Epithelial cell of proximal tubule (primary cell): ENCODE measurements around the gene CLEC18A. TPM values are rescaled to one million over a fixed set of nuclear protein-coding genes. Genes with fewer than 3 reads are reported as not detected.
A peak's percentile ranks its signal among the peaks of the same experiment; 100 is the strongest.

Experiments used
- DNase-seq: peaks from one replicate; pipeline ENCODE4 v3.0.0-alpha.2; 2011; ENCODE audit warnings: low read depth
- H3K4me3 ChIP-seq: 2 replicates; pipeline ENCODE4 v1.5.1; 2011; ENCODE audit warnings: low read depth, mild to moderate bottlenecking, low read length
- CTCF ChIP-seq: conservative IDR thresholded peaks from 2 replicates; pipeline ENCODE4 v1.5.1; 2012; ENCODE audit warnings: low read depth, mild to moderate bottlenecking, low read length
- total RNA-seq: library from RNA; depleted of rRNA; stranded (reverse); fragments of >200 nt; gene quantifications from 2 replicates; pipeline ENCODE4 v1.2.3, GENCODE V29; 2015

The CLEC18A gene
- total RNA-seq, 1 donor from 2014 or later, result 0.58 TPM

GRCh38 chr16:69935740-69936139, 15.4 kb upstream of the CLEC18A start:
- no peak overlapping the region for H3K4me3 ChIP-seq
- TF ChIP-seq CTCF, result no peak
- no peak for DNase-seq

GRCh38 chr16:69936252-69936651, 14.9 kb upstream of the CLEC18A start:
- no peak for TF ChIP-seq CTCF
- no peak overlapping the region for H3K4me3 ChIP-seq
- DNase-seq, result no peak

- no peak for DNase-seq
- no peak for TF ChIP-seq CTCF
- H3K4me3 ChIP-seq, result no peak overlapping the region
Measured at GRCh38 chr16:69936751-69937211, 14.4 kb upstream of the CLEC18A start.

- no peak overlapping the region for H3K4me3 ChIP-seq
- no peak for DNase-seq
- TF ChIP-seq CTCF, result peak; percentile 36
Measured at GRCh38 chr16:69937465-69937951, 13.6 kb upstream of the CLEC18A start.

- TF ChIP-seq CTCF, result no peak
Measured at GRCh38 chr16:69938981-69939820, 11.9 kb upstream of the CLEC18A start.

GRCh38 chr16:69939821-69940585, 11.1 kb upstream of the CLEC18A start:
- TF ChIP-seq CTCF, result no peak
- no peak for DNase-seq
- H3K4me3 ChIP-seq, result no peak overlapping the region

More at GRCh38 chr16:69938981-69939820, 11.9 kb upstream of the CLEC18A start:
- H3K4me3 ChIP-seq, result no peak overlapping the region
- no peak for DNase-seq
